Upper lobe of right lung (tissue), 1 donor: ENCODE results near the gene FUOM. TPM values are rescaled to one million over a fixed set of nuclear protein-coding genes. Genes with fewer than 3 reads are reported as not detected.

ENCODE experiments used
- ATAC-seq: fragments of 200-7000 bp; cut with Tn5 transposase; one replicate; pipeline ENCODE4 v1.9.1; 2020; ENCODE audit warnings: mild to moderate bottlenecking, moderate library complexity
- DNase-seq: peaks from one replicate; pipeline ENCODE4 v3.0.0-alpha.2; 2020
- H3K27ac ChIP-seq: fragments of 200-600 bp; one replicate; pipeline ENCODE4 v1.8.0; 2022
- H3K27me3 ChIP-seq: fragments of 200-600 bp; one replicate; pipeline ENCODE4 v1.8.0; 2022; ENCODE audit warnings: mild to moderate bottlenecking
- H3K36me3 ChIP-seq: fragments of 200-600 bp; one replicate; pipeline ENCODE4 v1.8.0; 2022
- H3K4me1 ChIP-seq: fragments of 200-600 bp; one replicate; pipeline ENCODE4 v1.8.0; 2022
- H3K4me3 ChIP-seq: fragments of 200-600 bp; one replicate; pipeline ENCODE4 v1.8.0; 2022; ENCODE audit warnings: mild to moderate bottlenecking
- H3K9me3 ChIP-seq: fragments of 200-600 bp; one replicate; pipeline ENCODE4 v1.8.0; 2022
- intact Hi-C: fragments of 100-400 bp; cut with DNase I; formaldehyde crosslinking; loops from one replicate; pipeline ENCODE4 v1.11.0; 2022
- total RNA-seq: library from RNA; stranded (reverse); fragmentation: NEBNext Ultra II Directional; extraction: Animal tissue kit (Norgen Biotek cat#: 25700); gene quantifications from one replicate; pipeline ENCODE4 v1.2.1, GENCODE V29; 2021
- TF ChIP-seq, protein P1 (sequence below): fragments of 200-600 bp; IDR thresholded peaks from one replicate; pipeline ENCODE4 v1.8.0; 2022; ENCODE audit warnings: antibody characterized with exemption
- donor health status: DM: no; HTN: yes; CAD: no; lungs with severe emphysema.

FUOM gene
- total RNA-seq, 1 donor from 2014 or later = 21.2 TPM

DNA sequence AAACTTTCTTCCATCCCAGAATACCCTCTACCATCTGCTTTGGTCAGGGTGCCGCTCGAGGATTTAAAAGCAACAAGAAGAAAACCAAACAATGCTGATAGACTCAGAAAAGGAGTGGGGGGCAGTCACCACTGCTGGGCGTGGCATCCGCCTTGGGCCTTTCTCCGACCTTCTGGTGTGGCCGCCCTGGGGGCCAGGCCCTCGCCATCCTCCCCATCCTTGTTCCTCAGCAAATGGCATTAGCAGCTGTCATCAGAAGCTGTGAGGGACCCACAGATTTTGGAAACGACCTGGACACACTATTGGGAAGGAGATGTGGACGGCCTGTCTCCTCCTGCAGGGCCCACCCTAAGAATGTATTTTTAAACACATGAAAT lies 45.1 kb downstream of the FUOM start:
- no peaks in the 10 kb centered on the region for H3K27me3 ChIP-seq
- TF ChIP-seq, protein P1, sequence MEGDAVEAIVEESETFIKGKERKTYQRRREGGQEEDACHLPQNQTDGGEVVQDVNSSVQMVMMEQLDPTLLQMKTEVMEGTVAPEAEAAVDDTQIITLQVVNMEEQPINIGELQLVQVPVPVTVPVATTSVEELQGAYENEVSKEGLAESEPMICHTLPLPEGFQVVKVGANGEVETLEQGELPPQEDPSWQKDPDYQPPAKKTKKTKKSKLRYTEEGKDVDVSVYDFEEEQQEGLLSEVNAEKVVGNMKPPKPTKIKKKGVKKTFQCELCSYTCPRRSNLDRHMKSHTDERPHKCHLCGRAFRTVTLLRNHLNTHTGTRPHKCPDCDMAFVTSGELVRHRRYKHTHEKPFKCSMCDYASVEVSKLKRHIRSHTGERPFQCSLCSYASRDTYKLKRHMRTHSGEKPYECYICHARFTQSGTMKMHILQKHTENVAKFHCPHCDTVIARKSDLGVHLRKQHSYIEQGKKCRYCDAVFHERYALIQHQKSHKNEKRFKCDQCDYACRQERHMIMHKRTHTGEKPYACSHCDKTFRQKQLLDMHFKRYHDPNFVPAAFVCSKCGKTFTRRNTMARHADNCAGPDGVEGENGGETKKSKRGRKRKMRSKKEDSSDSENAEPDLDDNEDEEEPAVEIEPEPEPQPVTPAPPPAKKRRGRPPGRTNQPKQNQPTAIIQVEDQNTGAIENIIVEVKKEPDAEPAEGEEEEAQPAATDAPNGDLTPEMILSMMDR = no peak
- no peak overlapping the region for H3K27ac ChIP-seq
- no peak overlapping the region for H3K4me3 ChIP-seq
- DNase-seq (no peak), ATAC-seq (no peak)
- intact Hi-C loops = no loop called here
- H3K36me3 ChIP-seq = peaks cover 26% of the 10 kb centered on the region
- H3K4me1 ChIP-seq = peaks cover 9% of the 10 kb centered on the region
- no peaks in the 10 kb centered on the region for H3K9me3 ChIP-seq

- DNase-seq = peak; percentile 65
- TF ChIP-seq, protein P1 = no peak
- intact Hi-C loops = no loop called here
These were observed 45.6 kb downstream of the FUOM start for GRCh38 chr10:133312016-133312768.

DNA sequence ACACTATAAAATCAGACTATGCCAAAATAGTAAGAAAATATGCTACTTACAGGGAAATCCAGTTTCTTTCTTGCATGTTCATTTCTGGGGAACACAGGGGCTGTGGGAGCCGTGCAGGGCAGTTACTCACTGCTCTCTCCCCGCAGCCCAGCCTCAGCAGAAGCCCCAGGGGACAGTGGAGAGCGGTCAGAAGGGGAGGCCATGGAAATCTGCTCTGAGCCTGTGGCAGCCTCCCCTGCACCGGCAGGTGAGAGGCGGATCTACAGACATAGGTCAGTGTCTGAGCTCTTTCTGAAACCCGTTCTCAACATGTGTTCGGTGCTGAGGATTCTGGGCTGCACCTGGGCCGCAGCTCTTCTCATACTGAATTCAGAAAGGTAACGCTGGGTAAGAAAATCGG lies 46.2 kb downstream of the FUOM start:
- Histone ChIP-seq H3K27me3 (no peaks in the 10 kb centered on the region), H3K4me3 (no peak overlapping the region), H3K4me1 (peaks cover 21% of the 10 kb centered on the region), H3K9me3 (no peaks in the 10 kb centered on the region), H3K27ac (no peak overlapping the region), H3K36me3 (peaks cover 26% of the 10 kb centered on the region)
- DNase-seq (no peak), ATAC-seq (no peak)
- intact Hi-C loops = no loop called here
- TF ChIP-seq, protein P1 = no peak

More at GRCh38 chr10:133312016-133312768, 45.6 kb downstream of the FUOM start:
- peaks cover 15% of the 10 kb centered on the region for H3K4me1 ChIP-seq
- no peak overlapping the region for H3K4me3 ChIP-seq
- ATAC-seq = no peak
- H3K27me3 ChIP-seq = no peaks in the 10 kb centered on the region
- peaks cover 26% of the 10 kb centered on the region for H3K36me3 ChIP-seq
- H3K9me3 ChIP-seq = no peaks in the 10 kb centered on the region
- no peak overlapping the region for H3K27ac ChIP-seq

GRCh38 chr10:133310789-133311188 lies 47.0 kb downstream of the FUOM start:
- Histone ChIP-seq H3K9me3 (no peaks in the 10 kb centered on the region), H3K27ac (no peak overlapping the region), H3K4me3 (no peak overlapping the region), H3K36me3 (peaks cover 26% of the 10 kb centered on the region), H3K27me3 (no peaks in the 10 kb centered on the region), H3K4me1 (peaks cover 26% of the 10 kb centered on the region)
- no peak for DNase-seq
- intact Hi-C loops = no loop called here
- ATAC-seq = no peak
- TF ChIP-seq, protein P1 = no peak

DNA sequence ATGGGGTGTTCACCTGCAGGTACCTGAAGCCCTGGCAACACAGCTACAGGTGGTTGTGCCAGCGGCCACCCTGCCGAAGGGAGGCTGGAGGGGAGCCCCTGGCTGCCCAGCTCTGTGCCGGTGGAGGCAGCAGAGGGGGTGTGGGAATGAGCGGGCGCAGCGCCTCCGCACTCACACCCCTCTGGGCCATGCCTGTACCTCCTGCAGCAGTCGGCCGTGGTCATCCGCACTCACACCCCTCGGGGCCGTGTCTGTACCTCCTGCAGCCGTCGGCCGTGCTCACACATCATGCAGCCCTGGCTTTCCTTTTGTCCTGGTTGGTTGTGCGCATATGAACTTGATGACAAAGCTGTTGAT lies 47.4 kb downstream of the FUOM start:
- Histone ChIP-seq H3K36me3 (peaks cover 26% of the 10 kb centered on the region), H3K9me3 (no peaks in the 10 kb centered on the region), H3K4me3 (no peak overlapping the region), H3K27ac (no peak overlapping the region), H3K27me3 (no peaks in the 10 kb centered on the region), H3K4me1 (peaks cover 28% of the 10 kb centered on the region)
- intact Hi-C loops = no loop called here
- TF ChIP-seq, protein P1 = no peak
- DNase-seq = no peak
- no peak for ATAC-seq
